T47D (cell line): ENCODE results near the gene SPAG17.

Source experiments
- DNase-seq, 2 experiments: peaks; one replicate each; pipeline versions ENCODE4 v3.0.0 to v3.0.0-alpha.2; 2011 to 2012; ENCODE audit warnings: low read depth in 1 of 2, low spot score in 1 of 2
- JUND ChIP-seq: IDR thresholded peaks from 2 replicates; pipeline ENCODE4 v1.6.1; 2012; ENCODE audit warnings: low read depth
- in situ Hi-C: cut with HindIII; loops from 2 replicates; pipeline ENCODE4 v1.10.0; 2016; ENCODE audit warnings: low sequenced_read_pairs, low pct_unique_long_range_greater_than_20kb

The SPAG17 gene

DNA sequence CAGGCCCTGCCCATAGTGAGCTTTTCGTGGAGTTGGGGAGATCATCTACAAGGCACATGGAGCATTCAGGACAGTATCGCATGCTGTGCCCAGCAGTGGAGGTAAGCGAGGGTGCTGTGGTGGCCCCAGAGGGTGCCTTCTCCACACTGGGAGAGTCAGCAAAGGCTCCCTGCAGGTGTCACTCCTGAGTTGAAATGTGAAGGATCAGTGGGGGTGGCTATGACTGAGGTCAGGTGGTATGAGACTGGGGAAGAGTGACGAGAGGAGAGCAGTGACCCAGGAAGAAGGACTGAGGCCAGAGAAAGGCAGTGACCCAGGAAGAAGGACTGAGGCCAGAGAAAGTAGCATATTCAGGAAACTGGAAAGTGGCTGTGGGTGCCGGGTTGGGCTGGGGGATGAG lies 53.0 kb downstream of the SPAG17 start:
- DNase-seq, result no peak
- in situ Hi-C loops, result no loop called here
- no peak for TF ChIP-seq JUND

DNA sequence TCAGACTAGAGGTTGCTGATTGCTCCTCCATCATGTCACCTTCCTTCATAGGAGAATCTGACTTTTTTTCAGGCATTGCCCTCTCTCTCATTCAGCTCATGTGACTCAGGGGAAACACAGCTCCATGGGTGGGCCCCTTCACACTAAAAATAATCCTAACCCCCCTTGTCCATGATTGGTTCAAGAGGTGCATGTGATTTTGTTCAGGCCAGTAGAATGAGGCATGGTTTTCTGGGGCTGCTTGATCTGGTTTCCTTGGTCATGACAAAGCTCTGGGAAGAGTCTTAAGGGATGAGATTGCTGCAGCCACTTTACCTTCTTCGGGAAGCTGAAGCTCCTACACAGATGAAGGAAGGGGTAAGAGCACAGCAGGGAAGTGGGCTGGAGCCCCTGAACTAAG lies 56.3 kb downstream of the SPAG17 start:
- no peak for TF ChIP-seq JUND
- in situ Hi-C loops, result no loop called here
- DNase-seq, result no peak

DNA sequence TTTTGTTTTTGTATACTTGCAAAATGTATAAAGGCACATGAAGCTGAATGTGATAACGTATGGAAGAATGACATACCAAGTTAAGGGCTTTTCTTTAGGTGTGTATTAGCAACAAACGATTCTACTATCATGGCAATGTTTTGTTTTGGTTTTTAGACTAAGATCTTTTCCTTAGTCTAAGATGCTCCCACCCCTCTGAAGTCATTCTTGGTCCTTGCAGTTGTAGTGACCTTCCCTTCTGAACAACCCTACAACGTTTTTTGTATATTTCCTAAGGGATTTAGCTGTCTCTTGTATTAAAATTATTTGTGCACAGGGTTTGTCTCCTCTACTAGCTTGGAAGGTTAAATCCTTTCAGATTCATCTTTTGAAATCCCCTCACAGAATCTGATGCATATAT lies 61.0 kb downstream of the SPAG17 start:
- DNase-seq, result no peak
- TF ChIP-seq JUND, result no peak
- in situ Hi-C loops, result no loop called here

DNA sequence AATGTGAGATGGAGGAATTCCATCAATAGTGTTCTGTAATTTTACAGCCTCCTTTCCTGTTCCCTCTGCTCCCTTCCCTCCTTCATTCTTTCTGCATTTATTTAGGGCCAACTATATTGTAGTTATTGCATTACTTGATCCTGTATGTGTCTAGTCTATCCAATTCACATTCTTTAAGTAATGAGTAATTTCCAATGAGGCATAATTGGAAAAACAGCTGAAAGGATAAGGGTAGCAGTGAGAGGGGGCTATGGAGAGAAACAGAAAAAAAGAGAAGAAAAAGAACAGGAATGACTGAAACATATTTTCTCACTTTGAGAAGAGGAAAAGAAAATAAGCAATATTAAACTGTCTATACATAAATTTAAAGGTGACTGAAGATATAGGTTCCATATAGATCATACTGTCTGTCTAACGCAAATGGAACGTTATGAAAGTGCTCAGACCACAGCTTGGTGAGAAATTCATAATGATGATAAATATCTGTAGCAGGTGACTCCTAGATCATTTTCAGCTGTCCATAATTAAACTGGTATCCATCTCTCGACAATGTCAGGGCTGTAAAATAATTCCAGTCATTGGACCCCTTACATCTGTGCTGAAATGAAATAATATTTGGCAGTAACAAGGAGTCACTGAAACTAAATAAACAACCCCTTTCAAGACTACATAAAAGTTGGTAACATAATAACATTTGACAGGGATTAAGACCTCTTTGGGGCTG lies 61.8 kb downstream of the SPAG17 start:
- no peak for TF ChIP-seq JUND
- in situ Hi-C loops, result no loop called here
- no peak for DNase-seq

DNA sequence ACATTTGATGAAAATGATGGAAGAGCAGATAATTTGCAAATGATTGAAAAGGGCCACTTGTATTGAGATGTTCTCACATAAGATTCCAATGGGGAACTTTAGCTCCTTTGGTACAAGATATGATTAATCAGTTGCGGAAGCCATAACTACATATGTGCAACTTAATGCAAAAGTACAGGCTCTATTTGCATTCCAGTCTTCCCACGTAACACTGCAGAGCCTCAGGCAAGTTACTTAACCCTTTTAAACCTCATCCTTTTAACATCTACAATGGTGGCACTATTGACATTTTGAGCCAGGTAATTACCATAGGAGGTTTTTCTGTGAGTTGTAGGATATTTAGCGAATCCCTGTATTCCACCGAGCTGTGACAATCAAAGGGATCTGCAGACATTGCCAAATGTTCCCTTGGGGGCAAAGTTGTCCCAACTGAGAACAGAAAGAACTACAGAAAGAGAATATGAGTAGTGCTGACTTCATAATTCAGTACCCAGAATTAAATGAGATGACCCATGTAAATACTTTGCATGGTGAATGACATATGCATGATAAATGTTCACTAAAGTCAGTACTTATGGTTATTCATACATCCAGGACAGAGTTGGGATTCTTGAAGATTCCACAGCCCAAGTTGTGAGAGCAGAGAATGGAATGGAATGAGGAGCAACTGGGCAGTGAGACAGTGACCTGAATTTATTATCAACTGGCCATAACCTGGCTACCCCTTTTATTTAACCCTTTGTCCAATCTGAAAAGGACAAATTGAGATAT lies 62.6 kb downstream of the SPAG17 start:
- in situ Hi-C loops, result no loop called here
- peak in 1 of 2 experiments; percentile 70 for DNase-seq
- TF ChIP-seq JUND, result peak; percentile 60

DNA sequence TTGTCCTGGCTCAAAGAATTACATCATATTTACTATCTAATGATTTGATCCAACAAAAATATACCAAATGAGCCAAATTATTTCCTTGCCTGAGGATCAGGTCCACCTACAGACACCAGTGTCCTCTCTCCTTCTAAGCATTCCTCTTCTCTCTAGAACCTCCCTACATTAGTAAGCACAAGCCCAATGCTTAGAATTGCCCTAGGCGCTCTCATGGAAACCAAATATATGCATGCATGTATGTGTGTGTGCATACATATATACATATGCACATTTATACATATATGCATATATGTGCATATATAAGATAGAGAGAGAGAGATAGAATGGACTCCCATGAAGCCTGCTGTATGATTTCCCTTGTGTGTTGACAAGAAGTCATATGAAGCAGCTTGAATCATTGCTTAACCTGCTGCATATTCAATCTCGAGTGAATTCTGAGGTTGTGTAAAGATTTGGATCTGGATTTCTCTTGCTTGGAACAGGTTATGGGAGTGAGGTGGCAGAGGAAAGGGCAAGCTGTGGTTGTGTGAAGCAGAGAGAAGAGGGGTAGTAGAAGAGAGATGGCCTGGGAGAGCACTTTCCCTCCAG lies 66.1 kb downstream of the SPAG17 start:
- TF ChIP-seq JUND, result no peak
- in situ Hi-C loops, result no loop called here
- peak in 1 of 2 experiments; percentile 55 for DNase-seq

DNA sequence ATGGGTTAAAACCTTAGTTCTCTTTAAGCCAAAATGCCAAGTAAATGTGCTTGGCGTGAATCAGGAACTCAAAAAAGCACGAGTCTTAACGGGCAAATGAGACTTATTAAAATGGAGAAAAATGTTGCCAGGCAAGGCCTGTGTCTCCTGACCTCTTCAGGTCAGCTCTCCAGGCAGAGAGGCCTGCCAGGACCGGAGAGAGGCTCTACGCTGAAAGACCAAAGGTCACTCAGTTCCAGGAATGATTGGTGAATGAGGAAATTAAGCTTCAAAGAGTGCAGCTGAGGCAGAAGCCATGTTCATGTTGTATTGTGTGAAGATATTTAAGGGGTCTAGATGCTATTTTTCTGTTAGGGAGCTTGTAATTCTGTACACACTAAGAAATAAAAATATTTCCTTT lies 66.6 kb downstream of the SPAG17 start:
- DNase-seq, result peak in 1 of 2 experiments; percentile 46
- no peak for TF ChIP-seq JUND
- in situ Hi-C loops, result no loop called here

DNA sequence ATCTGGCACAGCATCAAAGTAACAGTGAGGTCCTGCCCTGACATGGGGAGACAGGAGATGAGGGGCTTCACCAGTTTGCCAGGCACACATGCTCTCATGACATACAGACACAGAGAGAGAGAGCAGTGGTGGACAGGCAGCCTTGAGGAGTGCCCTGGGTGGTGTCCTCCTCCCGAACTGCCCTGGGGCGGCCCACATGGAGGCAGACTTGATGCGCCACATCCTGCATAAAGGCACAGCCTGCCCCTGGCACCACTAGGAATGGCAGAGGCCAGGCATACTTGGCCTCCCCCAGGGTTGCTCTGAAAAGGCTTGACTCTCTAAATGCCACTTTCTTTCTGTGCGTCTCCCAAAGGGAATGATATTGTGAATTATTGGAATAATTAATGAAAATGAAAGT lies 67.5 kb downstream of the SPAG17 start:
- no peak for TF ChIP-seq JUND
- in situ Hi-C loops, result no loop called here
- DNase-seq, result peak in 1 of 2 experiments; percentile 59

DNA sequence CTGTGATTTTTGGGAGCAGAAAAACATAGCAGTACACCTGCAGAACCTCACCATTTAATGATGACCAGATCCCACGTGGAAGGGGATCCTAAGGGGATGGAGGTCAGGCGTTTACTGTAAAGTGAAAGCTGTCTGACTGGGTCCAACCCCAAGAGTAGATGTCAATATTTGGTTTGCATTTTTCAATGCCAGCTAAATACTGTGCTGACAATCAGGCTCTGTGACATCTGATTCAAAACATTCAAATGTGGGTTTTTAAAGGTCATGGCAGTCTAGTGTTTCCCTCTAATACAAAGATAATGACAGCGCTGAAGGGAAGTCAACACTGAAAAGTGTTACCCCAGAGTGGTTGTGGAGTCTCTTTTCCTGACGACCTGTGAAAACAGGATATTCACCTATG lies 68.1 kb downstream of the SPAG17 start:
- in situ Hi-C loops, result no loop called here
- no peak for TF ChIP-seq JUND

DNA sequence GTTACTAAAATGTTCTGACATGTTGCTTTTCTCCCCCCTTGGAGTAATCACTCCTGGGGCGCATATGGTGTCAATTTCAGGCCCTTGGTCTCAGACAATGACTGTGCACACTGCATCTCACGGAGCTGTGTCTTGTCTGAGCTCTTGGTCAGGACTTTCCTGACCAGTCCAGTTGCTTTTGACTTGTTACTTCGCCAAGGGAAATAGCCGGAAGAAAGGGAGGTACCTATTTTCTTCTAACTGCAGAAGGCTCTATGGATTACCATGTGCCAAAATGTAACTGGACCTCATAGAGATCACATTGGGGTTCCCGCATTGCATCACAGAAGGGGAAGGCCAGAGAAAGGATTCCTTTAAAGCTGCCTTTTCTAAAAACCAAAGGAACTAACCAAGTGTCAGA lies 68.6 kb downstream of the SPAG17 start:
- in situ Hi-C loops, result no loop called here
- peak in 1 of 2 experiments; percentile 87 for DNase-seq
- no peak for TF ChIP-seq JUND

More for the DNA sequence above, 68.1 kb downstream of the SPAG17 start:
- DNase-seq, result peak in 1 of 2 experiments; percentile 79

DNA sequence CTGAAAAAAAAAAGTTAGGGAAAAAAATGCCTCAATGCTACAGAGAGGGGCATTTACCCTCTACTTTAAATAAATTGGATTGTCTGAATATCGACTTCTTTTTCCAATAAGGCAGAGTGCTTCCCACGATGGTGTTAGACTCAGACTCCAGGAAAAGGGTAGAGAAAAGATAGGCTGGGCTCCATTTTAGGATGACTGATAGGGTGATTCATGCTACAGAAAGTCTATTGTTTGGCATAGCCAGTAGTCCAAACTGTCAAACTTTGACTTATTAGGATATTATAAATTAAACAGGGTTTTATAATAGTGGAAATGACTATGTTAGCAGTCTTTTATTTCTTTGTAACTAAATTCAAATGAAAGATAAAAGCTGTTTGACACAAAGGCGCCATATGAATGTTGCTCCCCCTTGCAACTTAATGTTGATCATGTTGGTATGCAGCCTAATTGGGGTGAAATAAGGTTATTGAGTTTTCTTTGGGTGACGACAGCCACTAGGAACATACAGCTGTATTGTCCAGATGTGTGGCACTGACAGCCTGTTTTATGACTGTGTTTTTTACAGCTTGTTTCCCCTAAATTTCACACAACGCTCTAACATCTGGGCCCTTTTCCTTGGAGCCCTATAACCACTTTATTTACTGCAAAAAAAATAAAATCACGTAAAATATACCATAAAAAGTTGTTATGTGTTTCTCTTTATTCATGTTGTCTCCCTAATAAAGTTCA lies 69.3 kb downstream of the SPAG17 start:
- TF ChIP-seq JUND, result no peak
- no peak for DNase-seq
- in situ Hi-C loops, result no loop called here

DNA sequence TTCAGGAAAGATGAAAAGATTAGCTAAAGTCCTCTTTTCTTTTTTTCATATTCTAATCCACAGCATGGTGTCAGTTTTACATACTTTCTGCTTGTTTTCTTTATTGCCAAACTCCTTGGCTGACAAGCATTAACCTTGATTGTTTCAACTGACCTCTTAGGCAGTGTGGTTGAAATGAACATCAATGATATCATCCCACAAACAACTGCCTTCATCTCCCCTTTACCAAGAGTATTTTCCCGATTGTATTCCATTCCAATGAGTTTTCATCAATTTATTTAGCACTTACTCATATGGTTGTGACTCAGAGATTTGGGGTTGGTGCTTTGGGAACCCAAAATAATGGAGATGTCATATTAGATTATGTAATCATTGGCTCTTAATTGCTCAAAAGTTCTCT lies 71.8 kb downstream of the SPAG17 start:
- no peak for TF ChIP-seq JUND

More for the DNA sequence above, 71.8 kb downstream of the SPAG17 start:
- in situ Hi-C loops, result no loop called here
- no peak for DNase-seq
